GM12873 (cell line): ENCODE measurements around the gene ATP1A4.

Source experiments
- CTCF ChIP-seq: IDR thresholded peaks from 2 replicates; pipeline ENCODE4 v1.5.1; 2012; ENCODE audit warnings: low read depth, mild to moderate bottlenecking, moderate library complexity, low read length, control low read depth; ENCODE audit not compliant: insufficient read depth; ENCODE audit errors: missing control alignments

ATP1A4 gene

GRCh38 chr1:160206421-160207117 lies 55.2 kb downstream of the ATP1A4 start:
- no peak for TF ChIP-seq CTCF

DNA sequence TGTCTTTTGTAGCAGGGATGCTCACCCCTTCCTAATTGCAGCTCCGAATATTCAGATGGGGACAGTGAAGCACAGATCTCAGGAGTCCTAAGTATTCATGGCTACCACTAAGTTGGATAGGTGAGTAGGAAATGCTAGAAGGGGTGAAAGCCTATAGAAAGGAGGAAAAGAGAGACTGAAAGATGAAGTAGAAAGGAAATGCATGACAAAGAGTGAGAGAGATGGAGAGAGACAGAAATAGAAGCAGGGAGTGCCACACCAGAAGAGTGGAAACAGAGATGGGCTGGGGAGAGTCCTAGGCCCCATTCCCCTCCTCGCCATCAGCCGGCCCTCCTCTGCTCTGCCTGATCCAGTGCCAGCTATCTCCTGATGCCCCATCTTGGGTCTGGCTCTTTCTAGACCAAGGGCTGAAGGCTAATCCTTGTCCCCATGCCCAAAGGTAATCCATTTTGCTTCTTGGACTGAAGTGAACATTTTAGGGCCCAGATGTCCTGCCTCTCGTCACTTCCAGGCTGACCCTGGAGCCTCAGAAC lies 55.8 kb downstream of the ATP1A4 start:
- TF ChIP-seq CTCF = no peak

- no peak for TF ChIP-seq CTCF
Measured at GRCh38 chr1:160207771-160208556, 56.6 kb downstream of the ATP1A4 start.

GRCh38 chr1:160208557-160209320 lies 57.3 kb downstream of the ATP1A4 start:
- TF ChIP-seq CTCF = no peak

- no peak for TF ChIP-seq CTCF
Measured at GRCh38 chr1:160209321-160210046, 58.1 kb downstream of the ATP1A4 start.

DNA sequence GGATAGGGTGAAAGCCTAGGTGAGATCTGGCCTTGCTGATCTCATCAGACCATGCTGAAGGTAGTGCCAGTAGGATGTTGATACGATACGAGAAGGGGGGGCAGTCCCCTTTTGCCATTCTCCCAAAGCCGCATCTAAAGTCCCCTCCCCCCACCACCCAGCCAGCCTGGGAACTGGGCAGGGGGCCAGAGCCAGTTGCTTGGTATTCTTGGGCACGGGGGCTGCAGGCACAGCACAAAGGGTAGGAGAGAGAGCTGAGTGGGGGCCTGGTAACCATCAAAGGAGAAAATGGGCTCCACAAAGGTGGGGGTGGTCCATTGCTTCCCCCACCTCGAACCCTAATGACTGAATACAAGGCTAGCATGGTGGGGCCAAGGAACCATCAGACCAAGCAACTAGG lies 59.2 kb downstream of the ATP1A4 start:
- no peak for TF ChIP-seq CTCF
